K562 (cell line): ENCODE measurements around the gene TARS2. TPM values are rescaled to one million over a fixed set of nuclear protein-coding genes. Genes with fewer than 3 reads are reported as not detected.

Experiments
- ATAC-seq: fragments of 200-7000 bp; cut with Tn5 transposase; 3 replicates; pipeline ENCODE4 v1.9.1; 2020; ENCODE audit warnings: moderate library complexity
- BruUV-seq: library from RNA; stranded (reverse); fragments of 400-500 nt; replicated peaks from 2 replicates; lab custom pipeline; 2021; lab: Mats Ljungman, UMichigan
- CTCF ChIA-PET: fragments of 300-600 bp; formaldehyde crosslinking; extraction: SDS; loops from one replicate; lab custom pipeline; 2021; ENCODE audit warnings: low intra/inter-chr PET ratio; lab: Yijun Ruan, JAX
- POLR2A ChIA-PET: fragments of 300-600, 350-650 bp; sonication (Branson Sonifier 250); formaldehyde crosslinking; extraction: SDS; loops from one replicate; lab custom pipeline; 2021; ENCODE audit warnings: antibody characterized with exemption, inconsistent platforms; lab: Yijun Ruan, JAX
- DNase-seq, 4 experiments: peaks; one replicate each; pipeline versions ENCODE4 v3.0.0 to v3.0.0-alpha.2; 2011 to 2018; ENCODE audit warnings: low spot score in 3 of 4, mixed read lengths in 3 of 4; ENCODE audit errors: extremely low read depth in 1 of 4
- FAIRE-seq: peaks from 2 replicates; lab custom pipeline; 2011; peaks lifted over from hg19 to GRCh38; lab: Jason Lieb, UNC
- H2AFZ ChIP-seq: 2 replicates; pipeline ENCODE4 v1.6.0; 2011; ENCODE audit warnings: low read depth, low read length, control low read depth, inconsistent platforms
- H3K27ac ChIP-seq: fragments of 200-600 bp; 3 replicates; pipeline ENCODE4 v1.8.0; 2011; ENCODE audit warnings: low read depth, mild to moderate bottlenecking, control low read depth, inconsistent platforms, low read length, moderate library complexity, mixed read lengths; ENCODE audit errors: extremely low read depth
- H3K27me3 ChIP-seq, 2 experiments: fragments of 300-600 bp in 1 of 2; 2 replicates in 1 of 2; 3 replicates in 1 of 2; pipeline versions ENCODE4 v1.6.0 to v1.8.0; 2011; ENCODE audit warnings: inconsistent platforms in 2 of 2, low read length in 2 of 2, mild to moderate bottlenecking in 1 of 2, mixed read lengths in 1 of 2, moderate library complexity in 1 of 2; ENCODE audit not compliant: control insufficient read depth in 2 of 2, insufficient read depth in 2 of 2
- H3K36me3 ChIP-seq: fragments of 300-600 bp; 3 replicates; pipeline ENCODE4 v1.8.0; 2011; ENCODE audit warnings: mild to moderate bottlenecking, low read length, inconsistent platforms; ENCODE audit not compliant: control insufficient read depth, insufficient read depth
- H3K4me1 ChIP-seq, 2 experiments: fragments of 200-600 bp in 1 of 2; replicated peaks in 1 of 2; 2 replicates in 1 of 2; 3 replicates in 1 of 2; pipeline versions ENCODE4 v1.5.1 to v1.8.0; 2011; ENCODE audit warnings: inconsistent platforms in 2 of 2, low read length in 2 of 2, mild to moderate bottlenecking in 1 of 2, mixed read lengths in 1 of 2, moderate library complexity in 1 of 2; ENCODE audit not compliant: control insufficient read depth in 2 of 2, insufficient read depth in 2 of 2
- H3K4me2 ChIP-seq: 2 replicates; pipeline ENCODE4 v1.6.1; 2011; ENCODE audit warnings: low read length, control low read depth, inconsistent platforms, mixed read lengths; ENCODE audit not compliant: insufficient read depth
- H3K4me3 ChIP-seq: fragments of 200-600 bp; sonication (generic), shearing (Covaris generic); 2 replicates; pipeline ENCODE4 v1.5.1; 2016; ENCODE audit warnings: control low read depth, inconsistent platforms
- H3K79me2 ChIP-seq: fragments of 200-600 bp; 3 replicates; pipeline ENCODE4 v1.8.0; 2011; ENCODE audit warnings: low read length, inconsistent platforms; ENCODE audit not compliant: control insufficient read depth, insufficient read depth
- H3K9ac ChIP-seq, 2 experiments: 2 replicates each; pipeline versions ENCODE4 v1.6.0 to v1.6.1; 2011; ENCODE audit warnings: low read depth in 2 of 2, low read length in 2 of 2, control low read depth in 1 of 2, inconsistent platforms in 1 of 2, mild to moderate bottlenecking in 1 of 2, mixed read lengths in 1 of 2; ENCODE audit not compliant: insufficient read depth in 1 of 2
- H3K9me1 ChIP-seq: one replicate; pipeline ENCODE4 v1.6.0; 2011; ENCODE audit warnings: inconsistent platforms, mild to moderate bottlenecking, low read length, moderate library complexity; ENCODE audit not compliant: control insufficient read depth, insufficient read depth
- H3K9me3 ChIP-seq: replicated peaks from 2 replicates; pipeline ENCODE4 v1.5.1; 2011; ENCODE audit warnings: low read depth, low read length, inconsistent platforms; ENCODE audit not compliant: control insufficient read depth, insufficient read depth
- H4K20me1 ChIP-seq: replicated peaks from 2 replicates; pipeline ENCODE4 v1.6.1; 2011; ENCODE audit warnings: low read length, inconsistent platforms, mixed read lengths; ENCODE audit not compliant: control insufficient read depth, insufficient read depth
- POLR2AphosphoS5 ChIP-seq: IDR thresholded peaks from 2 replicates; pipeline ENCODE4 v1.6.1; 2011; ENCODE audit warnings: mild to moderate bottlenecking, low read depth, low read length, moderate library complexity; ENCODE audit not compliant: control insufficient read depth, insufficient read depth
- TCF3 ChIP-seq: sonication (generic); formaldehyde crosslinking; IDR thresholded peaks from 2 replicates; pipeline ENCODE4 v1.4.0; 2020; ENCODE audit warnings: mild to moderate bottlenecking, missing genetic modification reagents
- ZBTB17 ChIP-seq: fragments of 450-650 bp; formaldehyde crosslinking; IDR thresholded peaks from 2 replicates; pipeline ENCODE4 v1.4.0; 2020; ENCODE audit warnings: mild to moderate bottlenecking
- ZBTB7A ChIP-seq: IDR thresholded peaks from 2 replicates; pipeline ENCODE4 v1.6.1; 2011; ENCODE audit warnings: low read depth, mild to moderate bottlenecking, low read length, moderate library complexity, borderline replicate concordance; ENCODE audit not compliant: control insufficient read depth
- ZNF507 ChIP-seq: conservative IDR thresholded peaks from 2 replicates; pipeline ENCODE4 v1.6.1; 2017; ENCODE audit warnings: missing genetic modification characterization, missing compliant biosample characterization
- WGBS: fragments of 100-300 bp; shearing (Covaris generic); methylation state at CpG from one replicate; pipeline ENCODE4 v1.1.6; 2016; ENCODE audit warnings: low coverage, mixed read lengths; ENCODE audit not compliant: insufficient coverage; ENCODE audit errors: missing lambda C conversion rate; 5-methylcytosine and 5-hydroxymethylcytosine counted together
- in situ Hi-C: fragments of 300-500 bp; cut with MboI; formaldehyde crosslinking; loops from 4 replicates; pipeline ENCODE4 v1.15.0; 2018; ENCODE audit warnings: inconsistent platforms, mixed read lengths
- intact Hi-C: fragments of 100-400 bp; cut with micrococcal nuclease; formaldehyde crosslinking; loops from 2 replicates; pipeline ENCODE4 v1.14.2; 2022
- polyA plus RNA-seq, 8 experiments: library from polyadenylated mRNA; depleted of rRNA in 4 of 8; stranded (reverse) in 5 of 8; unstranded in 3 of 8; fragments of >200 nt; fragmentation: Nextera tagmentation in 2 of 8; fragmentation: Illumina TruSeq in 1 of 8; extraction: Ambion mirVana in 2 of 8; extraction: Trizol in 1 of 8; gene quantifications; 2 replicates each; pipeline versions ENCODE4 v1.2.1 to v1.2.3, GENCODE V29; 2011 to 2014; ENCODE audit warnings: inconsistent platforms in 1 of 8, missing spikeins in 1 of 8
- total RNA-seq, 7 experiments: library from RNA; depleted of rRNA in 6 of 7; stranded (reverse); fragments of >200 nt in 6 of 7; fragmentation: Illumina TruSeq in 2 of 7; extraction: Trizol in 2 of 7; gene quantifications; 2 replicates each; pipeline versions ENCODE4 v1.2.1 to v1.2.3, GENCODE V29; 2011 to 2021; ENCODE audit warnings: low replicate concordance in 1 of 7
- TF ChIP-seq, protein P1 (sequence below): fragments of 200-800 bp; sonication (Bioruptor generic); IDR thresholded peaks from 2 replicates; pipeline ENCODE4 v1.6.1; 2017; ENCODE audit warnings: missing genetic modification characterization, missing compliant biosample characterization
- TF ChIP-seq, protein P2 (sequence below), 2 experiments: IDR thresholded peaks; 2 replicates each; pipeline ENCODE4 v1.6.1; 2011; ENCODE audit warnings: borderline replicate concordance in 1 of 2, control low read depth in 1 of 2, low read depth in 1 of 2, low read length in 1 of 2, mild to moderate bottlenecking in 1 of 2, mixed read lengths in 1 of 2, moderate library complexity in 1 of 2; ENCODE audit not compliant: insufficient read depth in 1 of 2, insufficient read length in 1 of 2, poor library complexity in 1 of 2, severe bottlenecking in 1 of 2; ENCODE audit errors: extremely low read depth in 1 of 2
- TF ChIP-seq, protein P3 (sequence below): sonication (generic); formaldehyde crosslinking; IDR thresholded peaks from 2 replicates; pipeline ENCODE4 v1.9.0; 2022; ENCODE audit warnings: mild to moderate bottlenecking, missing genetic modification reagents

Gene TARS2
- total and polyA plus RNA-seq, 9 of the 15 experiments (the other 6 are each of a cell fraction or from before 2014, with no cell fraction given): 17.0 to 64.2 (median 39.4) TPM

DNA sequence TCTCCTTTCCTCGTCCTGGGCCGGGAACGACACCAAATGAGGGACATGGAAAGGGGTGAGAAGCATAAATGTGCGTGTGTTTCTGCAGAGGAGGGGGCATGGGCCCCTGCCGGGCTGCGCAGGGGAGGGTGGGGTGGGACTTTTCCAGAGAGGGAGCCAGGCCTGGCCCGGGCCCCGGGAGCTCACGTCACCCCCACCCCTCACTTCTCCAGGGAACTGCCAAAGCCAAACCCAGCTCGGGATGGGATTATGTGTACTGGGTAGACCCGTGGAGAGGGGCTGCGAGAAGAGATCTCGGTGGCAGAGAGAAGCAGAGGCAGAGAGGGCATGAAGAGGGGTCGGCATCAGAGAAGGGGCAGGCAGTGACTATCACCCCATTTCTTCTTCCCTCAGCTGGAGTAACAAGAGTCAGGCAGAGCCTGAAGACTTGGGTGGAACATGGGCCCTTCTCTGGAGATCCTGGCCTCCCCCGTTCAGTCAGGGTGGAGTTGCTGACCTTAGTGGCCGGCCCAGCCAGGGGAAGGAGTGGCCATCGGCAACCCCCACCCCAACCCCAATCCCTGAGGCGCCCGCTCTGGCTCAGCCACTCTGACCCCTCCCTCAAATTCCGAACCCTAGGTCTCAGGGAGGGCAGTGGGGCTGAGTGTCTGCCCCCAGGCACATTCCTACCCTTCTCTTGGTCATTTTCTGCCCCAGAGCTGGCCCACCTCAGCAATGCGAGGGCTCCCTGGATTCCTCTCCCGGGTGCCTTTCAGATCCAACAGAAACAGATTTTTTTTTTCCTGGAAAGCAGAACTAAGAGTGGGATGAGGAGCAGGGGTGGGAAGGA is 63.2 kb downstream of the TARS2 start (continued):
- TF ChIP-seq, protein P1, sequence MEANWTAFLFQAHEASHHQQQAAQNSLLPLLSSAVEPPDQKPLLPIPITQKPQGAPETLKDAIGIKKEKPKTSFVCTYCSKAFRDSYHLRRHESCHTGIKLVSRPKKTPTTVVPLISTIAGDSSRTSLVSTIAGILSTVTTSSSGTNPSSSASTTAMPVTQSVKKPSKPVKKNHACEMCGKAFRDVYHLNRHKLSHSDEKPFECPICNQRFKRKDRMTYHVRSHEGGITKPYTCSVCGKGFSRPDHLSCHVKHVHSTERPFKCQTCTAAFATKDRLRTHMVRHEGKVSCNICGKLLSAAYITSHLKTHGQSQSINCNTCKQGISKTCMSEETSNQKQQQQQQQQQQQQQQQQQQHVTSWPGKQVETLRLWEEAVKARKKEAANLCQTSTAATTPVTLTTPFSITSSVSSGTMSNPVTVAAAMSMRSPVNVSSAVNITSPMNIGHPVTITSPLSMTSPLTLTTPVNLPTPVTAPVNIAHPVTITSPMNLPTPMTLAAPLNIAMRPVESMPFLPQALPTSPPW: 0 out of 2 replicates have a peak, but pooled peaks have one; percentile 12

DNA sequence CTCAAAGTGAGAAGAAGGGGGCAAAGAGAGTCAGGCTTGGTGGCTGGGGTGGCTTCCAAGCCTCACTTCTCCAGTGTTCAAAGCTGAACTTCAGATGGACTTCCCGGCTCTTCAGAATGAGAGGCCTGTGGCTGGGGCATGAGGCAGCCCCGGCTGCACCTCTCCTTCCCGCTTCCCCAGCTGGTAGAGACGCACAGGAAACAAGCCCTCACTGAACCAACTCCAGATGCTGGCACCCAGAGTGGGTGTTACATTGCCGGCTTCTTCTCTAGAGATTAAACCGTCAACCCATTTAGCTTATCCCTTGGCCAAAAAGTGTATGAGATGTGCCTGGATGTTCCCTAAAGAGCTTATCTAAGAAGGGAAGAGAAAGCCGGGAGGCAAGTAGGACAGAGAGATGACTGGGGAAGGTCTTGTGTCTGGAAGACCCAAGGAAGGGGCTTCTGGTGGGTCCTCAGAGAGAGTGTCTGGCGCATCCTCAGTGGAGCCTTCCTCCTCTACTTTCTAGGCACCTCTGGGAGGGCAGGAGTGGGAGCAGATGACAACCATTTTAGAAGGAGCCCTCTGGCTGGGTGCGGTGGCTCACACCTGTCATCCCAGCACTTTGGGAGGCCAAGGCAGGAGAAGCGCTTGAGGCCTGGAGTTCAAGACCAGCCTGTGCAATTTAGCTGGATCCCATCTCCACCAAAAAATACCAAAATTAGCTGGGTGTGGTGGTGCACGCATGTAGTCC is 64.0 kb downstream of the TARS2 start:
- peak overlapping the region; percentile 95 to 99 for H3K9ac ChIP-seq

More for the DNA sequence above, 64.0 kb downstream of the TARS2 start:
- 47% methylated on average over 11 of the region's 11 CpGs for WGBS
- H3K4me2 ChIP-seq: peak overlapping the region; percentile 95
- in situ Hi-C loops: no loop called here
- BruUV-seq: no TSS peak
- peaks cover 44% of the 10 kb centered on the region for H3K36me3 ChIP-seq
- intact Hi-C loops: no loop called here
- H2AFZ ChIP-seq: no peak overlapping the region
- no peaks in the 10 kb centered on the region for H3K9me1 ChIP-seq
- H4K20me1 ChIP-seq: peaks cover 7% of the 10 kb centered on the region
- CTCF ChIA-PET: interaction anchor here (0.6 kb wide), 1 partner anchor 10 kb away, joined by 3 read pairs; no protein-coding TSS in a partner anchor
- ATAC-seq: no peak
- no peak for DNase-seq
- H3K27me3 ChIP-seq: no peaks in the 10 kb centered on the region
- peaks cover 91% of the 10 kb centered on the region for H3K79me2 ChIP-seq
- H3K9me3 ChIP-seq: no peaks in the 10 kb centered on the region
- TF ChIP-seq, protein P2, sequence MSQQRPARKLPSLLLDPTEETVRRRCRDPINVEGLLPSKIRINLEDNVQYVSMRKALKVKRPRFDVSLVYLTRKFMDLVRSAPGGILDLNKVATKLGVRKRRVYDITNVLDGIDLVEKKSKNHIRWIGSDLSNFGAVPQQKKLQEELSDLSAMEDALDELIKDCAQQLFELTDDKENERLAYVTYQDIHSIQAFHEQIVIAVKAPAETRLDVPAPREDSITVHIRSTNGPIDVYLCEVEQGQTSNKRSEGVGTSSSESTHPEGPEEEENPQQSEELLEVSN (IDR thresholded peaks at IDR 0.05; ENCODE audit: borderline replicate concordance in 1 of 2, extremely low read depth in 1 of 2, insufficient read depth in 1 of 2, insufficient read length in 1 of 2, low read depth in 1 of 2, low read length in 1 of 2, poor library complexity in 1 of 2, severe bottlenecking in 1 of 2): peak in 1 of 2 experiments; percentile 64
- TF ChIP-seq ZBTB7A: 0 out of 2 replicates have a peak, but pooled peaks have one; percentile 2
- TF ChIP-seq ZBTB17 (CRISPR knock-in tag): no peak
- TF ChIP-seq TCF3 (CRISPR knock-in tag): 0 out of 2 replicates have a peak, but pooled peaks have one; percentile 5
- peak; percentile 26; the same call in 1 of the 2 replicates for TF ChIP-seq POLR2AphosphoS5
- TF ChIP-seq, protein P3, sequence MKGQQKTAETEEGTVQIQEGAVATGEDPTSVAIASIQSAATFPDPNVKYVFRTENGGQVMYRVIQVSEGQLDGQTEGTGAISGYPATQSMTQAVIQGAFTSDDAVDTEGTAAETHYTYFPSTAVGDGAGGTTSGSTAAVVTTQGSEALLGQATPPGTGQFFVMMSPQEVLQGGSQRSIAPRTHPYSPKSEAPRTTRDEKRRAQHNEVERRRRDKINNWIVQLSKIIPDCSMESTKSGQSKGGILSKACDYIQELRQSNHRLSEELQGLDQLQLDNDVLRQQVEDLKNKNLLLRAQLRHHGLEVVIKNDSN: 0 out of 2 replicates have a peak, but pooled peaks have one; percentile 7
- no peak for TF ChIP-seq ZNF507
- FAIRE-seq: no peak
- H3K4me1 ChIP-seq: peaks cover 35 to 84% of the 10 kb centered on the region in 2 experiments
- POLR2A ChIA-PET: interaction anchor here (0.6 to 8.9 kb wide), 12 partner anchors 9 to 663 kb away, joined by 3 to 53 read pairs (median 4); partner anchors contain the start of genes ENSA and MCL1
- H3K27ac ChIP-seq: peak overlapping the region; percentile 87
- peak overlapping the region; percentile 75 for H3K4me3 ChIP-seq
